Choroid plexus epithelial cell (primary cell): Measurements from ENCODE around the gene RIC8A.
"Not testable (repeated sequence)": the region's sequence is repeated elsewhere in the genome, so short reads cannot be mapped to it uniquely, and the experiment has no call there.

Experiments
- DNase-seq: peaks from one replicate; pipeline ENCODE4 v3.0.0-alpha.2; 2010; ENCODE audit warnings: low read depth
- H3K4me3 ChIP-seq: 2 replicates; pipeline ENCODE4 v1.5.1; 2011; ENCODE audit warnings: low read depth, mild to moderate bottlenecking, control low read depth, low read length, moderate library complexity
- TF ChIP-seq, protein P1 (sequence below): conservative IDR thresholded peaks from 2 replicates; pipeline ENCODE4 v1.5.1; 2011; ENCODE audit warnings: low read depth, mild to moderate bottlenecking, control low read depth, inconsistent platforms, low read length, moderate library complexity

The RIC8A gene

GRCh38 chr11:207208-207862 lies at the start of gene RIC8A, which contains the start of gene BET1L:
Gene RIC8A (plus strand): TSS chr11:207708. CDS start chr11:208855, 1,147 bp downstream.
Gene BET1L (minus strand): TSS chr11:207399. CDS start chr11:207321, 78 bp downstream.
- H3K4me3 ChIP-seq, result peak within 1 kb of the TSS; percentile 96
- peak; percentile 99 for DNase-seq
- TF ChIP-seq, protein P1, sequence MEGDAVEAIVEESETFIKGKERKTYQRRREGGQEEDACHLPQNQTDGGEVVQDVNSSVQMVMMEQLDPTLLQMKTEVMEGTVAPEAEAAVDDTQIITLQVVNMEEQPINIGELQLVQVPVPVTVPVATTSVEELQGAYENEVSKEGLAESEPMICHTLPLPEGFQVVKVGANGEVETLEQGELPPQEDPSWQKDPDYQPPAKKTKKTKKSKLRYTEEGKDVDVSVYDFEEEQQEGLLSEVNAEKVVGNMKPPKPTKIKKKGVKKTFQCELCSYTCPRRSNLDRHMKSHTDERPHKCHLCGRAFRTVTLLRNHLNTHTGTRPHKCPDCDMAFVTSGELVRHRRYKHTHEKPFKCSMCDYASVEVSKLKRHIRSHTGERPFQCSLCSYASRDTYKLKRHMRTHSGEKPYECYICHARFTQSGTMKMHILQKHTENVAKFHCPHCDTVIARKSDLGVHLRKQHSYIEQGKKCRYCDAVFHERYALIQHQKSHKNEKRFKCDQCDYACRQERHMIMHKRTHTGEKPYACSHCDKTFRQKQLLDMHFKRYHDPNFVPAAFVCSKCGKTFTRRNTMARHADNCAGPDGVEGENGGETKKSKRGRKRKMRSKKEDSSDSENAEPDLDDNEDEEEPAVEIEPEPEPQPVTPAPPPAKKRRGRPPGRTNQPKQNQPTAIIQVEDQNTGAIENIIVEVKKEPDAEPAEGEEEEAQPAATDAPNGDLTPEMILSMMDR, result no peak

DNA sequence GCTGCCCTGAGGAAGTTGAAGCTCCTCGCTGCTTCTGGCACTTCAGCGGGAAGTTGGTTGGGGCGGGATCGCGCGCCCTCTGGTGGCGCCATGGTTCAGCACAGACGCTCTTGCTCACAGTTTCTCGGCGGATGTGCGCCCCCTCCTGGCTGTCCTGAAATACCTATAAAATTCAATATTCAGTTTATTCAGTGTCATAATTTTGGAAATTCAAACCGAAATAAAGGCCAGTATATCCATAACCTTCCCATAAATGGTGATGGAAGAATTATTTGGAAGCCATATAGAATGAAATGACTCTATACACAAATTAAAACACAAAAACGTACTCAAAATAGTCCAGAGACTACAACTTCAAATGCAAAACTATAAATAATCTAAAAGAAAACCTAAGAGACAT lies 27.3 kb upstream of the RIC8A start:
- H3K4me3 ChIP-seq, DNase-seq: not testable (repeated sequence)

- not testable (repeated sequence) for H3K4me3 ChIP-seq, DNase-seq
These were observed 18.2 kb upstream of the RIC8A start for GRCh38 chr11:189200-189783.

DNA sequence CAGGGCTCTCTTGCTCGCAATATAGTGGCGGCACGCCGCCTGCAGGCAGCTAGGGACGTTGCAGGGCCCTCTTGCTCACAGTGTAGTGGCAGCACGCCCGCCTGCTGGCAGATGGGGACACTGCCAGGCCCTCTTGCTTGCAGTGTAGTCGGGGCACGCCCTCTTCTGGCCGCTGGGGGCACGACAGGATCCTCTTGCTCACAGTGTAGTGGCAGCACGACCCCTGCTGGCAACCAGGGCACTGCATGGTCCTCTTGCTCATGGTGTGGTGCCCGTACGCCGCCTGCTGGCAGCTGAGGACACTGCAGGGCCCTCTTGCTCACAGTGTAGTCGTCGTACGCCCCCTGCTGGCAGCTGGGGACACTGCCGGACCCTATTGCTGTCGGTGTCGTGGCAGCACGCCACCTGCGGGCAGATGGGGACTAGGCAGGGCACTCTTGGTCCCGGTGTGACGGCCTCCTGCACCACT lies 17.6 kb upstream of the RIC8A start:
- H3K4me3 ChIP-seq, DNase-seq: not testable (repeated sequence)

DNA sequence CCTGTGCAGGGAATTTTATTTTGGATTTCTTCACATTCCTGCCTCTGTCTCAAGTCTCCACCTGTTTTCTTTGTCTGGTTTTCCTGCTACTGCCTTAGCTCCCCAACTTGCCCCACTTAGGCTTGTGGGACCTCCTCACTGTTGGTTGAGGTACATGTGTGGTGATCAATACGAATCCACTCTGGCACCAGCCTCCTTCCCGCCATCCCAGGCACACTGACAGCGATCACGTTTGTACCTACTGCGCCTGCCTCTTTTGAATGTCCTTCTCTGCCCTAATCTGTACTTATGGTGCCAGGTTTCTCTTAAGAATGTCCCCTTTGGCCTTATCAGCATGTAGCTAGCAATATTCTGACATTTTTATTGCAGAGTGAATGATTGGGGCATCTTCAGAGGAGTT lies 17.0 kb upstream of the RIC8A start:
- not testable (repeated sequence) for DNase-seq, H3K4me3 ChIP-seq

- DNase-seq, H3K4me3 ChIP-seq: not testable (repeated sequence)
These were observed 15.7 kb upstream of the RIC8A start for GRCh38 chr11:191490-192478.

DNA sequence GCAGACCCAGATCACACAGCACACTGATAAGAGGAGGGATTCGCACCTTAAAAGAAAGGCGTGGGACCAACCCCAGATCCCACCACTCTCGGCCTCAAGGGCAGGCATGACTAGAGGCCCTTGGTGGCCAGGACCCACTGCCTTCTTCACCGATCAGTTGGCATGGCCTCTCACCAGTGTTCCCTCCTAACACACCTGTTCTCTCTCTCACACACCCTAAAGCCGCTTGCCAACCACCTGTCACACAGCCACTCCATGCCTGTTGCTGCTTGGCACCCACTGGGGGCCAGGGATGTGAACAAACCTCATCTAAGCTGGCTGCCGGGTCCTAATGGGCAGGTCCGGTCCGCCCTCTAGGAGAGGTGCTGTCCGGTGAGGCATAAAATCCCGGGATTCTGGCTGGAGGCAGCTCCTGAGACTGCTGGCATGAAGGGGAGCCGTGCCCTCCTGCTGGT lies 14.8 kb upstream of the RIC8A start, which contains the start of gene SCGB1C1:
SCGB1C1 (plus strand) TSS at position 405 of the 455 bp plus-strand sequence; CDS start at position 427, 22 bp downstream.
- not testable (repeated sequence) for H3K4me3 ChIP-seq, DNase-seq

More at GRCh38 chr11:191490-192478, 15.7 kb upstream of the RIC8A start:
- TF ChIP-seq, protein P1, result peak; percentile 48

- H3K4me3 ChIP-seq, DNase-seq: not testable (repeated sequence)
These were observed 14.0 kb upstream of the RIC8A start for GRCh38 chr11:193481-193880.

DNA sequence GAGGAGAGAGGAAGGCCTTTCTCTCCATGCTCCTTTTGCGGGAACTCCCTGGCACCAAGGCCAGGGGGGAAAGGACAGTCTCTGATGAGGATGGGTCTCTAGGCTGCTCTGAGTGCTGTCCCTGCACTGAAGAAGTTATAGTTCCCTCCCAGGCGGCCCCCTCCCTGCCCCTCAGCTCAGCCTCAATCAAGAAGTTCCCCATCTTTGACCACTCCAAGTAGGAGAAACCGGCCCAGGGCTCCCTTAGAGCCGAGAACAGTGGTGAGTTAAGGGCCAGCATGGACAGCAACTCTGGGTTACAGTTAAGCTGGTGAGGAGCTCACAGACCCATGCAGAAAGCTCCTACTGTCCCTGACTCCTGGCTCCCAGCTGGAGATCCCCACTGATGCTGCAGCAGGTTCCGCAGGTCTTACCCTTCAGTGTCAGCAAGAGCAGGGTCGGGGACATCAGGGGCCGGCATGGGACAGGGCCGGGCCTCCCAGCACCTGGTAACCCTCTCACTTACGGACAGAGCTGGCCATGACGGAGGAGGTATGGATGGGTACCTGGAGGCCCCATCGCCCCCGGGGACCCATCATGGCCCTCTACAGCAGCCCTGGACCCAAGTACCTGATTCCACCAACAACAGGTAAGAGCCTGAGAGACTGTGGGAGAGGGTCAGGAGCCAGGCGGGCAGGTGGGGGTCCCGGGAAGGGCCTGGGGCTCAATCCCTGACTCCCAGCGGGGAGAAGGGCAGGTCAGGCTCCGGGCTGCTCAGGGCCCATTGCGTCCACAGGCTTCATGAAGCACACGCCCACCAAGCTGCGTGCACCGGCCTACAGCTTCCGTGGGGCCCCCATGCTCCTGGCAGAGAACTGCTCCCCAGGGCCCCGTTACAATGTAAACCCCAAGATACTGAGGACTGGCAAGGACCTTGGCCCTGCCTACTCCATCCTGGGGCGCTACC lies 10.4 kb upstream of the RIC8A start:
- DNase-seq, result no peak
- TF ChIP-seq, protein P1, result no peak

More for the DNA sequence above, 10.4 kb upstream of the RIC8A start:
- no peak overlapping the region for H3K4me3 ChIP-seq
